ENCODE results near the gene GIGYF2. TPM values are rescaled to one million over a fixed set of nuclear protein-coding genes. Genes with fewer than 3 reads are reported as not detected.

The GIGYF2 gene
- total and polyA plus RNA-seq, 2 of the 4 experiments (the other 2 are of a cell fraction) = 14.7 to 66.0 TPM

GRCh38 chr2:232882085-232882484 is 185.0 kb downstream of the GIGYF2 start:
- no peak overlapping the region for H4K5ac ChIP-seq (ENCODE audit: low read depth, low read length)
- H2BK5ac ChIP-seq (ENCODE audit: low read depth, low read length, poor library complexity, severe bottlenecking) = no peak overlapping the region
- H4K91ac ChIP-seq (ENCODE audit: insufficient read depth, low read depth, low read length) = no peak overlapping the region
- no TSS peak for BruUV-seq (replicated peaks)
- ChIA-PET POLR2A (ENCODE audit: unreplicated experiment) (no interaction called here), CTCF (no interaction called here)
- H2BK20ac ChIP-seq (ENCODE audit: low read depth, low read length) = no peak overlapping the region
- no peak overlapping the region for H4K8ac ChIP-seq (ENCODE audit: low read depth in 2 of 2, low read length in 2 of 2)
- H2AK9ac ChIP-seq (replicated peaks; ENCODE audit: low read depth, low read length, poor library complexity) = peak overlapping the region; percentile 65
- H3K56ac ChIP-seq (ENCODE audit: extremely low read depth, insufficient read depth, low read length) = no peak overlapping the region
- no peak overlapping the region for H3K27ac ChIP-seq (ENCODE audit: insufficient read depth, low read length)
- dilution Hi-C loops (cut with HindIII; ENCODE audit: low sequenced_read_pairs, unreplicated experiment) (no loop called here), in situ Hi-C loops (cut with MboI; ENCODE audit: low sequenced_read_pairs) (no loop called here), intact Hi-C loops (cut with micrococcal nuclease) (no loop called here)
- H3K27me3 ChIP-seq (ENCODE audit: control insufficient read depth, insufficient read depth, low read length) = peaks cover 9% of the 10 kb centered on the region; the same call in 1 of the 2 replicates
- H3K9me1 ChIP-seq (ENCODE audit: insufficient read depth, low read length) = peaks cover 4% of the 10 kb centered on the region; the same call in 1 of the 2 replicates
- H3K4me1 ChIP-seq (ENCODE audit: control insufficient read depth, insufficient read depth, low read length) = no peaks in the 10 kb centered on the region
- H3K36me3 ChIP-seq (ENCODE audit: control insufficient read depth, insufficient read depth, low read length) = no peaks in the 10 kb centered on the region
- no peak overlapping the region for H3K23ac ChIP-seq (ENCODE audit: low read depth, low read length)
- H3K4me3 ChIP-seq (ENCODE audit: insufficient read depth, low read depth, low read length) = no peak overlapping the region
- no peak overlapping the region for H2BK15ac ChIP-seq (ENCODE audit: low read depth, low read length)
- TF ChIP-seq MAFK (IDR thresholded peaks at IDR 0.05; ENCODE audit: low read depth, low read length) (no peak), RCOR1 (IDR thresholded peaks at IDR 0.05; ENCODE audit: insufficient replicate concordance, low read length) (no peak), MAZ (IDR thresholded peaks at IDR 0.05; ENCODE audit: borderline replicate concordance, low read depth, low read length) (no peak), ELK1 (IDR thresholded peaks at IDR 0.05; ENCODE audit: borderline replicate concordance, low read depth, low read length) (no peak), SMC3 (IDR thresholded peaks at IDR 0.05; ENCODE audit: low read depth, low read length) (no peak), CTCF (conservative IDR thresholded peaks at IDR 0.05; ENCODE audit: low read depth, low read length) (no peak), MXI1 (IDR thresholded peaks at IDR 0.05; ENCODE audit: borderline replicate concordance, low read depth, low read length) (no peak), USF2 (IDR thresholded peaks at IDR 0.05; ENCODE audit: low read depth, low read length) (no peak), POLR2A (IDR thresholded peaks at IDR 0.05; ENCODE audit: low read depth, low read length) (no peak), FOS (IDR thresholded peaks at IDR 0.05; ENCODE audit: low read depth, low read length) (no peak)
- no peak for DNase-seq
- no peak overlapping the region for H3K4me2 ChIP-seq (ENCODE audit: low read depth, low read length)
- no peak overlapping the region for H3K9ac ChIP-seq (ENCODE audit: low read depth, low read length)
- no peaks in the 10 kb centered on the region for H3K9me3 ChIP-seq (ENCODE audit: control insufficient read depth, insufficient read depth, low read length)
- H2AFZ ChIP-seq (replicated peaks; ENCODE audit: low read length, poor library complexity) = no peak overlapping the region
- no peak overlapping the region for H2AK5ac ChIP-seq (ENCODE audit: low read depth, low read length)
- H3K14ac ChIP-seq (replicated peaks; ENCODE audit: low read depth, low read length) = no peak overlapping the region
- WGBS, 2 experiments (ENCODE audit: extremely low coverage in 2 of 2, insufficient read length in 1 of 2) = 88% methylated on average over 12 of the region's 17 CpGs; no CpG with 5 or more reads in 1 of the 2 experiments
- H3K79me1 ChIP-seq (ENCODE audit: low read depth in 1 of 2, low read length in 2 of 2) = no peaks in the 10 kb centered on the region
- H2BK120ac ChIP-seq (ENCODE audit: low read depth, low read length) = no peak overlapping the region
- ATAC-seq (ENCODE audit: low read depth) = no peak
- H3K4ac ChIP-seq (ENCODE audit: low read depth, low read length) = no peak overlapping the region
- no peaks in the 10 kb centered on the region; the same call in 1 of the 2 replicates for H4K20me1 ChIP-seq (ENCODE audit: insufficient read depth, low read length)
- H3K18ac ChIP-seq (ENCODE audit: low read depth, low read length) = no peak overlapping the region

Measured in IMR-90 (cell line).